Measurements from ENCODE around the gene SOCS6. TPM values are rescaled to one million over a fixed set of nuclear protein-coding genes. Genes with fewer than 3 reads are reported as not detected.

Gene SOCS6
- polyA plus RNA-seq, 3 donors, result 4.8 to 6.1 (median 4.8) TPM

- WGBS (ENCODE audit: insufficient coverage), result no CpG with 5 or more reads among the region's 5 CpGs
- Histone ChIP-seq H3K27ac (ENCODE audit: low read depth in 1 of 2, low read length in 2 of 2) (no peak overlapping the region), H3K4me3 (replicated peaks in 1 of 3; ENCODE audit: low read depth in 2 of 3, low read length in 3 of 3) (no peak overlapping the region), H3K4me1 (ENCODE audit: control insufficient read depth in 1 of 2, insufficient read depth in 2 of 2, low read length in 2 of 2) (no peaks in the 10 kb centered on the region), H3K9me3 (replicated peaks in 1 of 2; ENCODE audit: control insufficient read depth in 1 of 2, insufficient read depth in 1 of 2, low read length in 2 of 2) (peaks cover 0 to 4% of the 10 kb centered on the region in 2 donors), H3K9ac (ENCODE audit: insufficient read depth, low read length, poor library complexity, severe bottlenecking) (no peak overlapping the region), H3K36me3 (replicated peaks in 1 of 2; ENCODE audit: control insufficient read depth in 1 of 2, insufficient read depth in 2 of 2, low read length in 2 of 2) (no peaks in the 10 kb centered on the region), H2AFZ (ENCODE audit: insufficient read depth, low read depth, low read length, poor library complexity, severe bottlenecking) (no peak overlapping the region), H3K79me2 (ENCODE audit: insufficient read depth, low read length) (no peaks in the 10 kb centered on the region), H4K20me1 (ENCODE audit: insufficient read depth, low read length) (no peaks in the 10 kb centered on the region), H3K4me2 (replicated peaks; ENCODE audit: extremely low read depth, low read length, poor library complexity, severe bottlenecking) (no peak overlapping the region), H3K27me3 (ENCODE audit: control insufficient read depth in 2 of 2, insufficient read depth in 2 of 2, low read length in 2 of 2) (no peaks in the 10 kb centered on the region)
- no peak overlapping the region for H3K27ac Mint-ChIP-seq
- no peak for TF ChIP-seq CTCF (IDR thresholded peaks at IDR 0.05)
- peaks cover 2 to 11% (median 5%) of the 10 kb centered on the region in 7 donors for H3K9me3 Mint-ChIP-seq
- peaks cover 0 to 1% (median 0%) of the 10 kb centered on the region in 3 donors for H3K27me3 Mint-ChIP-seq (ENCODE audit: low read depth in 3 of 3)
- intact Hi-C loops (cut with micrococcal nuclease), result no loop called here
- H3K4me3 Mint-ChIP-seq, result no peak overlapping the region
- peaks cover 11% of the 10 kb centered on the region for H3K4me1 Mint-ChIP-seq
- DNase-seq, result no peak
- H3K36me3 Mint-ChIP-seq, result no peaks in the 10 kb centered on the region
These were observed 47.3 kb downstream of the SOCS6 start for GRCh38 chr18:70335892-70336726.

- TF ChIP-seq CTCF (IDR thresholded peaks at IDR 0.05), result no peak
- H4K20me1 ChIP-seq (ENCODE audit: insufficient read depth, low read length), result no peaks in the 10 kb centered on the region
- H3K79me2 ChIP-seq (ENCODE audit: insufficient read depth, low read length), result no peaks in the 10 kb centered on the region
- no CpG with 5 or more reads among the region's 4 CpGs for WGBS (ENCODE audit: insufficient coverage)
- no peaks in the 10 kb centered on the region for H3K4me1 ChIP-seq (ENCODE audit: control insufficient read depth in 1 of 2, insufficient read depth in 2 of 2, low read length in 2 of 2)
- Mint-ChIP-seq H3K27ac (no peak overlapping the region), H3K27me3 (ENCODE audit: low read depth in 3 of 3) (peaks cover 0 to 1% (median 0%) of the 10 kb centered on the region in 3 donors), H3K4me3 (no peak overlapping the region), H3K36me3 (no peaks in the 10 kb centered on the region), H3K4me1 (peaks cover 4% of the 10 kb centered on the region), H3K9me3 (peaks cover 0 to 10% (median 5%) of the 10 kb centered on the region in 7 donors)
- no peak overlapping the region for H3K27ac ChIP-seq (ENCODE audit: low read depth in 1 of 2, low read length in 2 of 2)
- no peaks in the 10 kb centered on the region for H3K36me3 ChIP-seq (replicated peaks in 1 of 2; ENCODE audit: control insufficient read depth in 1 of 2, insufficient read depth in 2 of 2, low read length in 2 of 2)
- peaks cover 0 to 4% of the 10 kb centered on the region in 2 donors for H3K9me3 ChIP-seq (replicated peaks in 1 of 2; ENCODE audit: control insufficient read depth in 1 of 2, insufficient read depth in 1 of 2, low read length in 2 of 2)
- H3K4me2 ChIP-seq (replicated peaks; ENCODE audit: extremely low read depth, low read length, poor library complexity, severe bottlenecking), result no peak overlapping the region
- DNase-seq, result peak; percentile 14 to 28 (median 16)
- H2AFZ ChIP-seq (ENCODE audit: insufficient read depth, low read depth, low read length, poor library complexity, severe bottlenecking), result no peak overlapping the region
- intact Hi-C loops (cut with micrococcal nuclease), result no loop called here
- no peak overlapping the region for H3K4me3 ChIP-seq (replicated peaks in 1 of 3; ENCODE audit: low read depth in 2 of 3, low read length in 3 of 3)
- H3K9ac ChIP-seq (ENCODE audit: insufficient read depth, low read length, poor library complexity, severe bottlenecking), result no peak overlapping the region
- H3K27me3 ChIP-seq (ENCODE audit: control insufficient read depth in 2 of 2, insufficient read depth in 2 of 2, low read length in 2 of 2), result no peaks in the 10 kb centered on the region
These were observed 48.5 kb downstream of the SOCS6 start for GRCh38 chr18:70337139-70337972.
